ENCODE data around the gene CYBB. TPM values are rescaled to one million over a fixed set of nuclear protein-coding genes. Genes with fewer than 3 reads are reported as not detected.

Gene CYBB
- total RNA-seq, 1 experiment from 2014 or later: not detected

- Mint-ChIP-seq H3K27me3 (ENCODE audit: insufficient read depth, unreplicated experiment) (peaks cover 54% of the 10 kb centered on the region), H3K27ac (ENCODE audit: low read depth, unreplicated experiment) (no peak overlapping the region), H3K4me3 (ENCODE audit: unreplicated experiment) (no peak overlapping the region), H3K36me3 (ENCODE audit: insufficient read depth, unreplicated experiment) (no peaks in the 10 kb centered on the region), H3K9me3 (ENCODE audit: unreplicated experiment) (no peaks in the 10 kb centered on the region), H3K4me1 (ENCODE audit: insufficient read depth, unreplicated experiment) (no peaks in the 10 kb centered on the region)
- POLR2A ChIA-PET: no interaction called here
- CTCF ChIA-PET: interaction anchor here (0.6 kb wide), 1 partner anchor 106 kb away, joined by 7 read pairs; no protein-coding TSS in a partner anchor
- no peak for TF ChIP-seq CTCF (IDR thresholded peaks at IDR 0.05; ENCODE audit: unreplicated experiment)
- intact Hi-C loops (cut with micrococcal nuclease): no loop called here
- no TSS peak for BruUV-seq (replicated peaks)
- no peak for DNase-seq (ENCODE audit: unreplicated experiment)
Measured at GRCh38 chrX:37854748-37855147, 74.9 kb downstream of the CYBB start.

- H3K36me3 Mint-ChIP-seq (ENCODE audit: insufficient read depth, unreplicated experiment): no peaks in the 10 kb centered on the region
- intact Hi-C loops (cut with micrococcal nuclease): no loop called here
- no peak overlapping the region for H3K4me3 Mint-ChIP-seq (ENCODE audit: unreplicated experiment)
Measured at GRCh38 chrX:37860721-37861120, 80.9 kb downstream of the CYBB start.

GRCh38 chrX:37862851-37863250, 83.0 kb downstream of the CYBB start:
- BruUV-seq (replicated peaks): no TSS peak
- DNase-seq (ENCODE audit: unreplicated experiment): no peak
- Mint-ChIP-seq H3K27me3 (ENCODE audit: insufficient read depth, unreplicated experiment) (peaks cover 39% of the 10 kb centered on the region), H3K4me3 (ENCODE audit: unreplicated experiment) (no peak overlapping the region), H3K36me3 (ENCODE audit: insufficient read depth, unreplicated experiment) (no peaks in the 10 kb centered on the region), H3K9me3 (ENCODE audit: unreplicated experiment) (no peaks in the 10 kb centered on the region), H3K4me1 (ENCODE audit: insufficient read depth, unreplicated experiment) (peaks cover 4% of the 10 kb centered on the region), H3K27ac (ENCODE audit: low read depth, unreplicated experiment) (no peak overlapping the region)
- ChIA-PET POLR2A (no interaction called here), CTCF (no interaction called here)
- TF ChIP-seq CTCF (IDR thresholded peaks at IDR 0.05; ENCODE audit: unreplicated experiment): no peak
- intact Hi-C loops (cut with micrococcal nuclease): no loop called here

More at GRCh38 chrX:37860721-37861120, 80.9 kb downstream of the CYBB start:
- DNase-seq (ENCODE audit: unreplicated experiment): no peak
- ChIA-PET CTCF (no interaction called here), POLR2A (no interaction called here)
- Mint-ChIP-seq H3K9me3 (ENCODE audit: unreplicated experiment) (no peaks in the 10 kb centered on the region), H3K27me3 (ENCODE audit: insufficient read depth, unreplicated experiment) (peaks cover 42% of the 10 kb centered on the region), H3K4me1 (ENCODE audit: insufficient read depth, unreplicated experiment) (no peaks in the 10 kb centered on the region), H3K27ac (ENCODE audit: low read depth, unreplicated experiment) (no peak overlapping the region)
- TF ChIP-seq CTCF (IDR thresholded peaks at IDR 0.05; ENCODE audit: unreplicated experiment): no peak
- no TSS peak for BruUV-seq (replicated peaks)

Other genes with a start within 250 kb of the CYBB start
- gene LANCL3, start 208.4 kb upstream of the CYBB start, total RNA-seq (2022): 0.47 and 0.54 TPM in 2 replicates
- gene XK, start 94.3 kb upstream of the CYBB start, total RNA-seq (2022): 0.37 and 0.63 TPM in 2 replicates
- 19.3 and 30.5 TPM in 2 replicates for gene DYNLT3, start 67.5 kb downstream of the CYBB start, total RNA-seq (2022)
- 0.07 TPM in 1 of 2 replicates, not detected in the other for gene SYTL5, start 226.5 kb downstream of the CYBB start, total RNA-seq (2022)